ENCODE data around the gene ITGA2.
"Not testable (repeated sequence)": the region's sequence is repeated elsewhere in the genome, so short reads cannot be mapped to it uniquely, and the experiment has no call there.

The ITGA2 gene

GRCh38 chr5:52989025-52989780, at the start of gene ITGA2:
Gene ITGA2, plus strand, starts transcription at chr5:52989352. Its CDS starts 117 bp downstream, at chr5:52989469.
- peak; percentile 34 for DNase-seq

- no peak for DNase-seq
These were observed 45.9 kb upstream of the ITGA2 start for GRCh38 chr5:52943285-52943684.

GRCh38 chr5:52943808-52944207, 45.3 kb upstream of the ITGA2 start:
- DNase-seq: no peak

GRCh38 chr5:52945040-52945439, 44.1 kb upstream of the ITGA2 start:
- DNase-seq: no peak

GRCh38 chr5:52947208-52947607, 41.9 kb upstream of the ITGA2 start:
- no peak for DNase-seq

GRCh38 chr5:52947851-52948250, 41.3 kb upstream of the ITGA2 start:
- DNase-seq: no peak

- DNase-seq: peak; percentile 63
These were observed 40.6 kb upstream of the ITGA2 start for GRCh38 chr5:52948418-52949076.

- no peak for DNase-seq
These were observed 38.5 kb upstream of the ITGA2 start for GRCh38 chr5:52950686-52951085.

GRCh38 chr5:52952483-52952882, 36.7 kb upstream of the ITGA2 start:
- no peak for DNase-seq

- DNase-seq: no peak
These were observed 33.1 kb upstream of the ITGA2 start for GRCh38 chr5:52956014-52956413.

GRCh38 chr5:52956915-52957747, 32.0 kb upstream of the ITGA2 start:
- no peak for DNase-seq

- DNase-seq: no peak
These were observed 27.9 kb upstream of the ITGA2 start for GRCh38 chr5:52961274-52961681.

GRCh38 chr5:52963636-52964035, 25.5 kb upstream of the ITGA2 start:
- no peak for DNase-seq

- DNase-seq: no peak
These were observed 25.0 kb upstream of the ITGA2 start for GRCh38 chr5:52964138-52964537.

GRCh38 chr5:52976157-52976556, 13.0 kb upstream of the ITGA2 start:
- not testable (repeated sequence) for DNase-seq

GRCh38 chr5:52977264-52977897, 11.8 kb upstream of the ITGA2 start:
- no peak for DNase-seq

- DNase-seq: no peak
These were observed 7.6 kb upstream of the ITGA2 start for GRCh38 chr5:52981507-52981906.

GRCh38 chr5:52983731-52984636, 5.2 kb upstream of the ITGA2 start:
- no peak for DNase-seq

GRCh38 chr5:52985306-52985705, 3.8 kb upstream of the ITGA2 start:
- no peak for DNase-seq

GRCh38 chr5:52987711-52988331, 1.3 kb upstream of the ITGA2 start:
- peak; percentile 42 for DNase-seq

- DNase-seq: no peak
These were observed 672 bp upstream of the ITGA2 start for GRCh38 chr5:52988335-52989024.
